Karpas-422 (cell line): ENCODE data around the gene ATP11A. TPM values are rescaled to one million over a fixed set of nuclear protein-coding genes. Genes with fewer than 3 reads are reported as not detected.

ENCODE experiments used
- DNase-seq: peaks from one replicate; pipeline ENCODE4 v3.0.0-alpha.2; 2015
- H2AFZ ChIP-seq: fragments of 200-600 bp; sonication (generic); 2 replicates; pipeline ENCODE4 v1.6.1; 2014; ENCODE audit warnings: antibody characterized with exemption, low read length, mixed read lengths
- H3K27ac ChIP-seq: fragments of 200-600 bp; sonication (generic); 2 replicates; pipeline ENCODE4 v1.5.1; 2014; ENCODE audit warnings: mild to moderate bottlenecking, low read length, moderate library complexity
- H3K27me3 ChIP-seq: fragments of 200-600 bp; sonication (generic); 2 replicates; pipeline ENCODE4 v1.6.1; 2014; ENCODE audit warnings: low read length, mixed read lengths
- H3K36me3 ChIP-seq: fragments of 200-600 bp; sonication (generic); 2 replicates; pipeline ENCODE4 v1.6.1; 2014; ENCODE audit warnings: low read length, mixed read lengths; ENCODE audit not compliant: insufficient read depth
- H3K4me1 ChIP-seq: fragments of 200-600 bp; sonication (generic); 2 replicates; pipeline ENCODE4 v1.6.1; 2014; ENCODE audit warnings: mild to moderate bottlenecking, low read length, mixed read lengths
- H3K4me2 ChIP-seq: fragments of 200-600 bp; sonication (generic); 2 replicates; pipeline ENCODE4 v1.6.1; 2014; ENCODE audit warnings: low read length, low read depth, mild to moderate bottlenecking; ENCODE audit not compliant: poor library complexity, severe bottlenecking
- H3K4me3 ChIP-seq: fragments of 200-600 bp; sonication (generic); 2 replicates; pipeline ENCODE4 v1.5.1; 2014; ENCODE audit warnings: mild to moderate bottlenecking, antibody characterized with exemption, low read length, mixed read lengths
- H3K79me2 ChIP-seq: fragments of 200-600 bp; sonication (generic); 2 replicates; pipeline ENCODE4 v1.6.1; 2014; ENCODE audit warnings: mild to moderate bottlenecking, low read length, mixed read lengths
- H3K9ac ChIP-seq: fragments of 200-600 bp; sonication (generic); 2 replicates; pipeline ENCODE4 v1.6.0; 2014; ENCODE audit warnings: low read length
- H3K9me2 ChIP-seq: fragments of 200-600 bp; sonication (generic), shearing (Covaris generic); replicated peaks from 2 replicates; pipeline ENCODE4 v1.6.0; 2014; ENCODE audit warnings: mild to moderate bottlenecking, low read length, moderate library complexity; ENCODE audit not compliant: insufficient read depth
- H3K9me3 ChIP-seq: fragments of 300-700, 200-600 bp; sonication (generic); 2 replicates; pipeline ENCODE4 v1.6.1; 2014; ENCODE audit warnings: low read length, mixed read lengths
- H4K20me1 ChIP-seq: fragments of 200-600 bp; sonication (generic); 2 replicates; pipeline ENCODE4 v1.6.1; 2014; ENCODE audit warnings: mild to moderate bottlenecking, antibody characterized with exemption, low read length, low read depth; ENCODE audit not compliant: insufficient read depth
- total RNA-seq: library from RNA; depleted of rRNA; stranded (reverse); fragments of >200 nt; shearing (Covaris generic); gene quantifications from 2 replicates; pipeline ENCODE4 v1.2.3, GENCODE V29; 2014; ENCODE audit warnings: low replicate concordance

Gene ATP11A
- total RNA-seq, 1 experiment from 2014 or later = 0.11 TPM

DNA sequence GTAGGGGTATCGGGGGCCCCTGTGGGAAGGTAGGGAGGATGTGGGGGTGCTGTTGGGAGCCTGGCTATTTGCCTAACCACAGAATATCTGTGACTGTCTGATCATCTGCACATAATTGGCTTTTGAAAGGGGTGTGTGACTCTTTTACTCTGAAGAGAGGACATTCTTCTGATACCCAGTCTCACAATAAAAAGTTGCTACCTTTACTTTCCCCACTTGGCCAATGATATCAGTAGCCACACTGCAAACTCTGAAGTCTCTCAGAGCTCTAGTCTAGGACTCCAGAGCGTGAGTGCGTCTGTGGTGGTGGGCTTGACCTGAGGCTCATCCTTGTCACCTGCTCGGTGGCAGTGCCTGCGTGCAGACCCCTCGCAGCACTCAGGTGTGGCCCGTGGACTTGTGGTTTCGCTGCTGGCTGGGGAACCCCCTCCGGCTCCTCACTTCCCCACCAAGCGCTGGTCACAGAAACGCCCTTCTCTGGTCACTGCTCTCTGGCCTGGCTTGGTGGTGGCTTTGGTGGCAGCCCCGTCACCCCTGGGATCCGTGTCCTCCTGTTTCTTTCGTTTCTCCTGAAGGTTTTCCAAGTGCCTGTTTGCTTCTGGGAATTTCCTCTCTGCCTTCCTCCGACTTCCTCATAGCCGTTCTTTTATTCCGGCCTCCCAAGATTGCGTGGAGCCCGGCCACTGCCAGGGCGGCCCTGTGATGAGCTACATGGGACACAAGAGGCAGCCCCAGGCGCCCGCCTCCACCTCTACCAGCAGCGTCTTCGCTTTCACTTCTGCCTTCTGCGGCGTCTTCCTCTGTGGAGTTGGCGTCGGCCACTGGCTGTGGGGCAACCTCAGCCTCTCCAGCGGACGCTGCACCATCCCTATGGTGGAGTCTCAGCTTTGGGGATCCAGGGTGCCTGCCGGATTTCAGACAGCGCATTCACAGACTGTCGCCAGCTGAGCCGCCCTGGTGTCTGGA lies 78.0 kb downstream of the ATP11A start:
- peak overlapping the region; percentile 20; the same call in 1 of the 2 replicates for H3K9ac ChIP-seq
- H3K4me1 ChIP-seq = peaks cover 4% of the 10 kb centered on the region; the same call in 1 of the 2 replicates
- no peaks in the 10 kb centered on the region for H4K20me1 ChIP-seq
- H2AFZ ChIP-seq = no peak overlapping the region
- no peak overlapping the region for H3K27ac ChIP-seq
- no peaks in the 10 kb centered on the region for H3K36me3 ChIP-seq
- peak; percentile 65 for DNase-seq
- peak overlapping the region; percentile 46 for H3K4me2 ChIP-seq
- no peaks in the 10 kb centered on the region for H3K9me3 ChIP-seq
- no peaks in the 10 kb centered on the region for H3K9me2 ChIP-seq
- no peaks in the 10 kb centered on the region for H3K27me3 ChIP-seq
- peak overlapping the region; percentile 25; the same call in 1 of the 2 replicates for H3K4me3 ChIP-seq
- no peaks in the 10 kb centered on the region for H3K79me2 ChIP-seq

DNA sequence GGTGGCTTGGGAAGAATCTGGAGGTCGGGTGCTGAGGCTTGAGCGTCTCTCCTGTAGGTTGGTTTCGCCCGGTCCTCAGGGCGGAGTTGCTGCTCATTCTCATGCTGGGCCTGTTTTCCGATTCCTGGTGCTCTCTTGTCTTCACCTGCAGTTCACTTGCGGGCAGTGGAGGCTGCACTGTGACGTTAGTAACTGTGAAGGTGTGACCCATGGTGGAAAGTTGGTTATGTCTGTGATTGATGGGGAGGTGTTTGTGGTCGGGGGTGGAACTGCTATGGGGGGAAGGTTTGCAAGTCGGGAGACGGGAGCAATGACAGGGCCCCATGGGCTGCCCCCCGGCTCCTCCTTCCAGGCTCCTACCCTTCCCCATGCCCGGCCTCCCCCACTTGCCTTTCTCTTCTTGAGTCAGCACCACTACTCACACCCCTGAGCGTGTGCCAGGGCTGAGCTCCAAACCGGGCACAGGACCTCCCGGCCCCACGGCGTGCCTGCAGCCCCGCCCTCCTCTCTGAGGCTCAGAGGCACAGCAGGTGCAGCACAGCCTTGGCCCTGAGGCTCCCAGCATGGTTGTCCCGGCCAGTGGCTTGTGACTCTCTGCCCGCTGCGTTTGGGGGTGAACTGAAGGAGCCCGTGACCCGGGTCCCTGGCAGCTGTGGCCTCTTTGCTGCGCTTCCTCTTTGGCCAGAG lies 79.1 kb downstream of the ATP11A start:
- no peaks in the 10 kb centered on the region for H3K36me3 ChIP-seq
- H4K20me1 ChIP-seq = no peaks in the 10 kb centered on the region
- no peaks in the 10 kb centered on the region for H3K9me2 ChIP-seq
- H3K4me3 ChIP-seq = no peak overlapping the region
- H2AFZ ChIP-seq = no peak overlapping the region
- H3K4me1 ChIP-seq = peaks cover 4% of the 10 kb centered on the region; the same call in 1 of the 2 replicates
- no peaks in the 10 kb centered on the region for H3K79me2 ChIP-seq
- no peak for DNase-seq
- H3K27me3 ChIP-seq = no peaks in the 10 kb centered on the region
- H3K4me2 ChIP-seq = no peak overlapping the region
- no peak overlapping the region for H3K9ac ChIP-seq
- H3K9me3 ChIP-seq = no peaks in the 10 kb centered on the region
- H3K27ac ChIP-seq = no peak overlapping the region

DNA sequence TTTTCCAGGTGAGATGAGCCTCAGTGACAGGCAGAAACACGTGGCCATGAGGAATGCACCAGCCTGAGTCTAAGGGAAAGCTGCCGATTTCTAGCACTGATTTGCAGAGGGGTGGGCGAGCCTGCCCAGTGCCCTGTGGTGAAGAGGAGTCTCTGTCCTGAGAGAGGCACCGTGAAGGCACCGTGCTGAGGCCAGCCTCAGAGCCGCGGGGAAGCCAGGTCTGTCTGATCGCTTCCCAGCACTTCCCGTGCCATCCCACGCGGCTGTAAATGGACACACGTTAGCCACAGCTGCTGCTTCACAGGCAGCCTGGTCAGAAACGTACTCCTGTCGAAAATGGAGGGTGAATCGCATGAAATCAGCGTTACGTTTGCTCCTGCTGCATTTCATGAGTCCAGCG lies 79.8 kb downstream of the ATP11A start:
- H3K4me1 ChIP-seq = peaks cover 4% of the 10 kb centered on the region; the same call in 1 of the 2 replicates
- no peaks in the 10 kb centered on the region for H3K27me3 ChIP-seq
- H4K20me1 ChIP-seq = no peaks in the 10 kb centered on the region
- no peak overlapping the region for H2AFZ ChIP-seq
- no peak for DNase-seq
- H3K4me2 ChIP-seq = no peak overlapping the region
- no peak overlapping the region for H3K9ac ChIP-seq
- no peak overlapping the region for H3K4me3 ChIP-seq
- no peaks in the 10 kb centered on the region for H3K79me2 ChIP-seq
- no peaks in the 10 kb centered on the region for H3K9me3 ChIP-seq
- no peaks in the 10 kb centered on the region for H3K36me3 ChIP-seq
- H3K27ac ChIP-seq = no peak overlapping the region
- no peaks in the 10 kb centered on the region for H3K9me2 ChIP-seq

DNA sequence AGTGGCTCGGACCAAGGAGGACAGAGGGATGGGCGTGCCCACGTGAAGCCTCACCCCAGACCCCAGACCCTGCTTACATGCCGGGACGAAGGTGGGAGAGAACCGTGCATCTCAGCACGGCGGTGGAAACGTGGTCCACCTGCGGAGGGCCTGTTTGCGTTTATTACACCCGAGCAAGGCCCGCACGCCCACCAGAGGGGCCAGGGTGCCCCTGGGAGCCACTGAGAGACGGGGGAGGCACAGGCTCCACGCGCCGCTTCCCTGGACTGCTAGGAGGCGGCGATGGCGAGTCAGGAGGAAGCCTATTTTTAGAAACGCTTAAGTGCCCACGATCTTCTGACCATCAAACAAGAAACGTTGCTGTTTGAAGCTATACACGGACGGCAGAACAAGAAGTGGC lies 80.7 kb downstream of the ATP11A start:
- Histone ChIP-seq H3K79me2 (no peaks in the 10 kb centered on the region), H3K27me3 (no peaks in the 10 kb centered on the region), H3K9ac (no peak overlapping the region), H3K9me2 (no peaks in the 10 kb centered on the region), H3K4me2 (no peak overlapping the region), H4K20me1 (no peaks in the 10 kb centered on the region), H3K4me3 (no peak overlapping the region), H3K27ac (no peak overlapping the region), H3K4me1 (peaks cover 4% of the 10 kb centered on the region; the same call in 1 of the 2 replicates), H3K9me3 (no peaks in the 10 kb centered on the region), H3K36me3 (no peaks in the 10 kb centered on the region), H2AFZ (no peak overlapping the region)
- DNase-seq = no peak

DNA sequence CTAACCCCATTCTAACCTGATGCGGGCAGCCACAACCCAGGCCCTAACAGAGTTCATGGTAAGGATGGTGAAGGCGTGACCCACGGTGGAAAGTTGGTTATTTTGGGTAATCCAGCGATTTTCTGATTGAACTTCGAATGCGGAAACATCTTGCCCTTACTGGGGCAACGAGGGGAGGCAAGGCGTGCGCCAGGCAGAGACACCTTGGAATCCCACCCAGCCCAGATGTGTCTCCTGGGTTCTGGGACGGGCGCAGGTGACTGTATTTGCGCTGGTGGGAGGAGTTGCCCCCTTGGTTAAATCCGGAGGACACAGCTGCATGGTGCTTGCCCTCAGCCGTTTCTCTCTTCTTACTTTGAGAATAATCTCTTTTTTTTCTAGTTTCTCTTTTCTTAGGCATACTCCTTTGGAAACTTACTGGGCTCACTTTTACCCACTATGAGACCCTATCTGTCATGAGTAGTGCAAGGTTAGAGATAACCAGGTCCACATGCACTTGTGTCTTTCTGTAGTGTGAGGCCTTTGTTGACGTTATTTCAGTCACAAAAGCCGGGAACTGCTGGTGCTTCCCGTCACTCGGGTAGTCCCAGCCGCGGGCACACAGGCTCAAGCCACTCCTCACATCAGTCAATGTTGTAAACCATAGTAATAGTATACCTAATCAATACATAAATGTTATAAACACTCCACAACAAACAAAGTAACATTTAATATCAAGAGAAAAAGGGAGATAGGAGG lies 81.5 kb downstream of the ATP11A start:
- Histone ChIP-seq H3K9ac (no peak overlapping the region), H3K27ac (no peak overlapping the region), H2AFZ (no peak overlapping the region), H3K36me3 (no peaks in the 10 kb centered on the region), H4K20me1 (no peaks in the 10 kb centered on the region), H3K27me3 (no peaks in the 10 kb centered on the region), H3K9me3 (no peaks in the 10 kb centered on the region), H3K4me3 (no peak overlapping the region), H3K79me2 (no peaks in the 10 kb centered on the region), H3K4me1 (peaks cover 4% of the 10 kb centered on the region; the same call in 1 of the 2 replicates), H3K9me2 (no peaks in the 10 kb centered on the region), H3K4me2 (no peak overlapping the region)
- no peak for DNase-seq

DNA sequence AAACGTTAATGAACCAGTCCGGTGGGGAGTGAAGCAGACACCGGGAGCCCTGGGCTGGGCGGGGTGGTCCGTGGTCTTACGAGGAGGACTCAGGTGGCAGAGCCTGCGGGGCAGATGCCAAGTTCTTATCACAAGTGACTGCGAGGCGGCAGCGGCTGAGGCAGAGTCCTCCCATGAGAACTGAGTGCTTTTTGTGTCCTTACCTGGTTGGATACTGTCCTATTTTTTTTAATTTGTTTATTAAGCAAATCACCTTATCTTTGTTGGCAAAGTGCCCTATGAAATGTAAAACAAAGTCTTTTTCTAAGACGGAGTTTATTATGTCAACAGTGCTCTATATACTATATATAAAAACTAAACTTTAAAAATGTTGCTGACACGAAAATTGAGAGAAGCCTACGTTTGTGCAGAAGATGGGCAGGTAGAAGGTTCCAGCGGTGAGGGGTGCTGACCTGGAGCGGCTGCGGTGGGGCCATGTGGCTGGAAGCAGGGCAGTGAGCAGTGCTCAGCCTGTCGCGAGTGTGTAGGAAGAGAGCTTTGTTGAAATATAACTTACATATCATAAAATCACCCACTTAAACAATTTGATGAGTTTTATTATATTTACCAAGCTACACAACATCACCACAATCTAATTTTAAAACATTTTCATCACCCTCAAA lies 82.2 kb downstream of the ATP11A start:
- H3K4me2 ChIP-seq = no peak overlapping the region
- H3K27me3 ChIP-seq = no peaks in the 10 kb centered on the region
- no peak for DNase-seq
- no peaks in the 10 kb centered on the region for H3K79me2 ChIP-seq
- H3K9me3 ChIP-seq = no peaks in the 10 kb centered on the region
- H3K27ac ChIP-seq = no peak overlapping the region
- H3K36me3 ChIP-seq = no peaks in the 10 kb centered on the region
- no peaks in the 10 kb centered on the region for H4K20me1 ChIP-seq
- H2AFZ ChIP-seq = no peak overlapping the region
- H3K9ac ChIP-seq = no peak overlapping the region
- H3K9me2 ChIP-seq = no peaks in the 10 kb centered on the region
- no peak overlapping the region for H3K4me3 ChIP-seq
- peaks cover 4% of the 10 kb centered on the region; the same call in 1 of the 2 replicates for H3K4me1 ChIP-seq

DNA sequence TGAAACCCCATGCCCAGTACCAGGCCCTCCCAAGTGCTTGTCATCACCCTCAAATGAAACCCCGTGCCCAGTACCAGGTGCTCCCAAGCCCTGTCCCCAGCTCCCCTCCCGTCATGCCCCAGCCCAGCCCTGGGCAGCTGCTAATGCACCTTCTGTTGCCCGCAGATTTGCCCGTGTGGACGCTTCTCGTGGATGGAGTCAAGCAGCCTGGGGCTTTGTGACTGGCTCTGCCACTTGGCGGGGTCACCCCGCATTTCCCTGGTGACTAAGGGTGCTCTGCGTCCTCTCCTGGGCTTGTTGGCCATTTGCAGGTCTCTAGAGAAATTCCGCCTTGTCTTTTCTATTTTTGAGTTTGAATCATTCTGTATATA lies 82.7 kb downstream of the ATP11A start:
- H3K4me3 ChIP-seq = no peak overlapping the region
- H3K27ac ChIP-seq = no peak overlapping the region
- DNase-seq = no peak
- no peak overlapping the region for H3K9ac ChIP-seq
- no peaks in the 10 kb centered on the region for H3K36me3 ChIP-seq
- no peak overlapping the region for H2AFZ ChIP-seq
- H3K9me2 ChIP-seq = no peaks in the 10 kb centered on the region
- H3K4me2 ChIP-seq = no peak overlapping the region
- H3K27me3 ChIP-seq = no peaks in the 10 kb centered on the region
- H3K9me3 ChIP-seq = no peaks in the 10 kb centered on the region
- no peaks in the 10 kb centered on the region for H3K79me2 ChIP-seq
- peaks cover 4% of the 10 kb centered on the region; the same call in 1 of the 2 replicates for H3K4me1 ChIP-seq
- H4K20me1 ChIP-seq = no peaks in the 10 kb centered on the region
